WTC11 (cell line): ENCODE results near the gene WARS2. TPM values are rescaled to one million over a fixed set of nuclear protein-coding genes. Genes with fewer than 3 reads are reported as not detected.

Experiments used
- ATAC-seq: fragments of 200-7000 bp; cut with Tn5 transposase; 2 replicates; pipeline ENCODE4 v1.10.0; 2021; ENCODE audit warnings: mild to moderate bottlenecking, moderate library complexity
- CTCF ChIA-PET: fragments of 300-600 bp; sonication (Branson Sonifier 250); formaldehyde crosslinking; loops from one replicate; lab custom pipeline; 2021; ENCODE audit warnings: antibody characterized with exemption; lab: Charles Lee
- POLR2A ChIA-PET: fragments of 350-600 bp; sonication (Branson Sonifier 250); formaldehyde crosslinking; loops from one replicate; lab custom pipeline; 2021; ENCODE audit warnings: antibody characterized with exemption; lab: Charles Lee
- DNase-seq: peaks from one replicate; pipeline ENCODE4 v3.0.0; 2021; ENCODE audit warnings: low spot score
- H3K27ac Mint-ChIP-seq: 2 replicates; pipeline ENCODE4 v1.8.0; 2021; ENCODE audit warnings: mixed read lengths
- H3K27me3 Mint-ChIP-seq: 2 replicates; pipeline ENCODE4 v1.8.0; 2021; ENCODE audit warnings: low read depth, mild to moderate bottlenecking, moderate library complexity, mixed read lengths
- H3K36me3 Mint-ChIP-seq: 2 replicates; pipeline ENCODE4 v1.8.0; 2021; ENCODE audit warnings: mixed read lengths
- H3K4me1 Mint-ChIP-seq: 2 replicates; pipeline ENCODE4 v1.8.0; 2022; ENCODE audit warnings: mixed read lengths
- H3K4me3 Mint-ChIP-seq: 2 replicates; pipeline ENCODE4 v1.8.0; 2021; ENCODE audit warnings: mild to moderate bottlenecking, moderate library complexity, mixed read lengths
- H3K9me3 Mint-ChIP-seq: 2 replicates; pipeline ENCODE4 v1.8.0; 2021; ENCODE audit warnings: mixed read lengths
- CBFB ChIP-seq: sonication (generic); formaldehyde crosslinking; IDR thresholded peaks from 2 replicates; pipeline ENCODE4 v1.8.1; 2022; ENCODE audit warnings: mild to moderate bottlenecking, low read depth, missing genetic modification reagents
- FOXP1 ChIP-seq: sonication (generic); formaldehyde crosslinking; IDR thresholded peaks from 2 replicates; pipeline ENCODE4 v1.8.0; 2022; ENCODE audit warnings: missing genetic modification reagents, mild to moderate bottlenecking, moderate library complexity, borderline replicate concordance
- GTF2I ChIP-seq: fragments of 250-450 bp; sonication (Bioruptor Pico); conservative IDR thresholded peaks from 2 replicates; pipeline ENCODE4 v1.4.0; 2021; ENCODE audit warnings: mild to moderate bottlenecking
- JAZF1 ChIP-seq: fragments of 250-450 bp; sonication (Bioruptor Pico); IDR thresholded peaks from 2 replicates; pipeline ENCODE4 v1.9.0; 2021; ENCODE audit warnings: moderate library complexity, mild to moderate bottlenecking, inconsistent platforms
- NFE2L1 ChIP-seq: sonication (generic); formaldehyde crosslinking; IDR thresholded peaks from 2 replicates; pipeline ENCODE4 v1.8.1; 2023; ENCODE audit warnings: missing genetic modification reagents
- NR3C1 ChIP-seq: sonication (generic); formaldehyde crosslinking; conservative IDR thresholded peaks from 2 replicates; pipeline ENCODE4 v1.8.1; 2023; ENCODE audit warnings: low read depth, mild to moderate bottlenecking, missing genetic modification reagents
- TCF7 ChIP-seq: sonication (generic); formaldehyde crosslinking; IDR thresholded peaks from 2 replicates; pipeline ENCODE4 v1.8.0; 2022; ENCODE audit warnings: mild to moderate bottlenecking, low read depth, missing genetic modification reagents, moderate library complexity
- TEAD1 ChIP-seq: sonication (generic); formaldehyde crosslinking; IDR thresholded peaks from 2 replicates; pipeline ENCODE4 v1.8.0; 2022; ENCODE audit warnings: mild to moderate bottlenecking, missing genetic modification reagents
- ZBTB21 ChIP-seq: sonication (generic); formaldehyde crosslinking; IDR thresholded peaks from 2 replicates; pipeline ENCODE4 v1.8.1; 2023; ENCODE audit warnings: mild to moderate bottlenecking, missing genetic modification reagents, borderline replicate concordance
- ZNF416 ChIP-seq: fragments of 250-450 bp; sonication (Bioruptor Pico); IDR thresholded peaks from 2 replicates; pipeline ENCODE4 v1.9.0; 2021; ENCODE audit warnings: mild to moderate bottlenecking, inconsistent platforms
- ZNF423 ChIP-seq: fragments of 250-450 bp; sonication (Bioruptor Pico); IDR thresholded peaks from 2 replicates; pipeline ENCODE4 v2.1.2; 2022; ENCODE audit warnings: mild to moderate bottlenecking, moderate library complexity
- total RNA-seq: library from RNA; stranded (reverse); gene quantifications from 3 replicates; pipeline ENCODE4 v1.2.3, GENCODE V29; 2021
- TF ChIP-seq, protein P1 (sequence below): sonication (generic); formaldehyde crosslinking; IDR thresholded peaks from 2 replicates; pipeline ENCODE4 v1.8.0; 2023; ENCODE audit warnings: missing genetic modification reagents
- TF ChIP-seq, protein P2 (sequence below): sonication (generic); formaldehyde crosslinking; IDR thresholded peaks from 2 replicates; pipeline ENCODE4 v1.8.1; 2022; ENCODE audit warnings: low read depth, mild to moderate bottlenecking, moderate library complexity, missing genetic modification reagents, borderline replicate concordance
- TF ChIP-seq, protein P3 (sequence below): sonication (generic); formaldehyde crosslinking; IDR thresholded peaks from 2 replicates; pipeline ENCODE4 v1.8.1; 2023; ENCODE audit warnings: mild to moderate bottlenecking, moderate library complexity, missing genetic modification reagents
- TF ChIP-seq, protein P4 (sequence below): sonication (generic); formaldehyde crosslinking; conservative IDR thresholded peaks from 2 replicates; pipeline ENCODE4 v1.8.1; 2022; ENCODE audit warnings: mild to moderate bottlenecking, missing genetic modification reagents
- TF ChIP-seq, protein P5 (sequence below): sonication (generic); formaldehyde crosslinking; conservative IDR thresholded peaks from 2 replicates; pipeline ENCODE4 v1.8.1; 2023; ENCODE audit warnings: mild to moderate bottlenecking, low read depth, missing genetic modification reagents, moderate library complexity
- TF ChIP-seq, protein P6 (sequence below): fragments of 250-450 bp; sonication (Bioruptor Pico); IDR thresholded peaks from 2 replicates; pipeline ENCODE4 v1.8.0; 2021; ENCODE audit warnings: mild to moderate bottlenecking
- TF ChIP-seq, protein P7 (sequence below): fragments of 250-450 bp; sonication (Bioruptor Pico); IDR thresholded peaks from 2 replicates; pipeline ENCODE4 v1.9.0; 2021; ENCODE audit warnings: mild to moderate bottlenecking
- TF ChIP-seq, protein P8 (sequence below): fragments of 250-450 bp; sonication (Bioruptor Pico); IDR thresholded peaks from 2 replicates; pipeline ENCODE4 v1.9.0; 2021; ENCODE audit warnings: mild to moderate bottlenecking

Gene WARS2
- total RNA-seq, 1 experiment from 2014 or later = 9.3 TPM

DNA sequence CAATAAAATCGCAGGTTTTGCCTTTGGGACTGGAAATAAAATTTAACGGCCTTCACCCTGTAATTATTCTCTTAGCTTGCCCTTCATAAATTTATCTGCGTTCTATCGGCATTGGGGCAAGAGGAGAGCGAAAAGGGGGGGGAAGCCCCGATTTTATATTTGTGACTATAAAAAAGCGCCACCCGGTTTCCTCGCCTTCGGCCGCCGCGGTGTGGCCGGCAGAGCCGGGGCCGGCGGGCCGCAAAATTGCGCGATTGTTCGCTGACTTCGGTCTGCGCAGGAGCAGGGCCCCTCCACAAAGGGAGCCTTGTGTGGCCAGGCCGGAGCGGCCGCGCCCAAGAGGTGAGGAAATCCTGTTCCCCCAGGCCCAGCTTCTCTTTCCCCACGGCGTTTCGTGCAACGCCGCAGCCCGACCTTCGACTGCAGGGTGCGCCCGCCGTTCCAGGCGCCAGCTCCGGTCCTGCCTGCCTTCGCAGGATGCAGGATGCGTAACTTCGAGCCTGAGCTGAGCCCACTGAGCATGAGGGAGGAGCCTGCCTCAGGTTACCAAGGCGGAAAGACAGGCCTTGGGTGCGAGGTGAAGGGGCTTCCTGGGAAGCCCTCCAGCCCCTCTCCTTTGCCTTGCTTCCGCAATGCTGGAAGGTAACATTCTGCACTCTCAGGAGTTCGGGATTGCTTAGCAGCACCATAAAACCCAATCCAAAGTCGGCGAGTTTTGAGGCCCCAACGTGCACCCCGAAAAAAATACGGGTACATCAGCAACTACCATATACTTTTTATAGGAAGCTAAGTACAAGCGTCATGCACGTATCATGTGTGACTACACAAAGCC, 147.4 kb downstream of the WARS2 start (continued):
- TF ChIP-seq, protein P1, sequence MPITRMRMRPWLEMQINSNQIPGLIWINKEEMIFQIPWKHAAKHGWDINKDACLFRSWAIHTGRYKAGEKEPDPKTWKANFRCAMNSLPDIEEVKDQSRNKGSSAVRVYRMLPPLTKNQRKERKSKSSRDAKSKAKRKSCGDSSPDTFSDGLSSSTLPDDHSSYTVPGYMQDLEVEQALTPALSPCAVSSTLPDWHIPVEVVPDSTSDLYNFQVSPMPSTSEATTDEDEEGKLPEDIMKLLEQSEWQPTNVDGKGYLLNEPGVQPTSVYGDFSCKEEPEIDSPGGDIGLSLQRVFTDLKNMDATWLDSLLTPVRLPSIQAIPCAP (CRISPR knock-in tag) = 0 out of 2 replicates have a peak, but pooled peaks have one; percentile 51
- peak; percentile 69; the same call in 1 of the 2 replicates for TF ChIP-seq TEAD1

DNA sequence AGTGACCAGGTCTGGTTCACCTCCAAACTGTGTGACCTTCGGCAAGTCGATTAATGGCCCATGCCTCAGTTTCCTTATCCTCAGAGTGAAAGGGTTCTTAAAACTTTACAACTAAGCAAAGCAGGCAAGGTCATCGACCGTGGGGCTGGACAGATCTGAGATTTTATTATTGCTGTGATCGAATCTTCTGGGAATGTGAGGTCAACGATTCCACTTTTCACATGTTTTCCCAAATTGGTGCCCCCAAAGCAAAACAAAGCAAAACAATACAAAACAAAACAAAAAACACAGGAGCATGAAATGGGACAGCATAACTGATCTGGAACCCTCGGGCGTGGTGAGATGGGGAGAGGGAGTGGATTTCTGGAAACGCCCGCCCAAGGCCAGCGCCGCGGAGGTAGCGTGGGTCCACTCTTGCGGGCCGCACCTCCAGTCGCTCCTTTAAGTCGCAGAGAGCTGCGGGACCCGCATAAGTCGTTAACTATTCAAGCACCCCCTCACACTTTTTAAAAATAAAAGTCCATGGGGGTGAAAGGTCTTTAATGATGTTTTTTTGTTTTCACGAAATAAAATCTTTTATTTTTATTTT, 148.1 kb downstream of the WARS2 start:
- no peak for DNase-seq
- H3K36me3 Mint-ChIP-seq = no peaks in the 10 kb centered on the region

DNA sequence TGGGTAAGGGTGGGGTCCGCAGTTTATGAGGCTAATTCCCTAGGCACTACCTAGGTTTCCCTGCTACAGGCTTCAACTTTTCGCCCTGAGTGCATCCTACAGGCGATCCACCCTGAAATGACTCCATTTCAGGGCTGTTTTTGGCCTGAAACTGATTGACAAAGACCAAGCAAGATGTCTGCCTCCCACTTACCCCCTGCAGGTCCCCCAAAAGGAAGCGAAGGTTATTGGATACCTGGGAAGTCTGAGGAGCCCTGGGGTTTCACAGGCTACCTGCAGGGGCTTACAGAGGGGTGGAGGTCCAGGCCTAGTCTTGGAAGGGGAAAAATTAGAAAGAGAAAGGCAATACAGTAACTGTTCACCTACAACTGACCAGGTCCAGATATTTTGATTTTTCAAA, 149.0 kb downstream of the WARS2 start:
- DNase-seq (no peak), ATAC-seq (no peak)
- peaks cover 63% of the 10 kb centered on the region for H3K4me1 Mint-ChIP-seq
- ChIA-PET CTCF (interaction anchor here (6.5 kb wide), 1 partner anchor 17 kb away, joined by 50 read pairs; no protein-coding TSS in a partner anchor), POLR2A (no interaction called here)
- no peaks in the 10 kb centered on the region for H3K9me3 Mint-ChIP-seq
- peak overlapping the region; percentile 44 for H3K4me3 Mint-ChIP-seq
- H3K27me3 Mint-ChIP-seq = peaks cover 100% of the 10 kb centered on the region
- no peaks in the 10 kb centered on the region for H3K36me3 Mint-ChIP-seq
- no peak overlapping the region; the same call in 1 of the 2 replicates for H3K27ac Mint-ChIP-seq
- TF ChIP-seq, protein P2, sequence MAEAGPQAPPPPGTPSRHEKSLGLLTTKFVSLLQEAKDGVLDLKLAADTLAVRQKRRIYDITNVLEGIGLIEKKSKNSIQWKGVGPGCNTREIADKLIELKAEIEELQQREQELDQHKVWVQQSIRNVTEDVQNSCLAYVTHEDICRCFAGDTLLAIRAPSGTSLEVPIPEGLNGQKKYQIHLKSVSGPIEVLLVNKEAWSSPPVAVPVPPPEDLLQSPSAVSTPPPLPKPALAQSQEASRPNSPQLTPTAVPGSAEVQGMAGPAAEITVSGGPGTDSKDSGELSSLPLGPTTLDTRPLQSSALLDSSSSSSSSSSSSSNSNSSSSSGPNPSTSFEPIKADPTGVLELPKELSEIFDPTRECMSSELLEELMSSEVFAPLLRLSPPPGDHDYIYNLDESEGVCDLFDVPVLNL (CRISPR knock-in tag) = no peak
- TF ChIP-seq, protein P3, sequence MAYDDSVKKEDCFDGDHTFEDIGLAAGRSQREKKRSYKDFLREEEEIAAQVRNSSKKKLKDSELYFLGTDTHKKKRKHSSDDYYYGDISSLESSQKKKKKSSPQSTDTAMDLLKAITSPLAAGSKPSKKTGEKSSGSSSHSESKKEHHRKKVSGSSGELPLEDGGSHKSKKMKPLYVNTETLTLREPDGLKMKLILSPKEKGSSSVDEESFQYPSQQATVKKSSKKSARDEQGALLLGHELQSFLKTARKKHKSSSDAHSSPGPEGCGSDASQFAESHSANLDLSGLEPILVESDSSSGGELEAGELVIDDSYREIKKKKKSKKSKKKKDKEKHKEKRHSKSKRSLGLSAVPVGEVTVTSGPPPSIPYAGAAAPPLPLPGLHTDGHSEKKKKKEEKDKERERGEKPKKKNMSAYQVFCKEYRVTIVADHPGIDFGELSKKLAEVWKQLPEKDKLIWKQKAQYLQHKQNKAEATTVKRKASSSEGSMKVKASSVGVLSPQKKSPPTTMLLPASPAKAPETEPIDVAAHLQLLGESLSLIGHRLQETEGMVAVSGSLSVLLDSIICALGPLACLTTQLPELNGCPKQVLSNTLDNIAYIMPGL (CRISPR knock-in tag) = no peak
- TF ChIP-seq CBFB (CRISPR knock-in tag) (no peak), GTF2I (CRISPR knock-in tag) (no peak), NR3C1 (CRISPR knock-in tag) (no peak), TCF7 (CRISPR knock-in tag) (no peak), ZNF423 (CRISPR knock-in tag) (no peak), NFE2L1 (no peak)
- TF ChIP-seq, protein P4, sequence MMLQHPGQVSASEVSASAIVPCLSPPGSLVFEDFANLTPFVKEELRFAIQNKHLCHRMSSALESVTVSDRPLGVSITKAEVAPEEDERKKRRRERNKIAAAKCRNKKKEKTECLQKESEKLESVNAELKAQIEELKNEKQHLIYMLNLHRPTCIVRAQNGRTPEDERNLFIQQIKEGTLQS (CRISPR knock-in tag) = no peak
- TF ChIP-seq, protein P5, sequence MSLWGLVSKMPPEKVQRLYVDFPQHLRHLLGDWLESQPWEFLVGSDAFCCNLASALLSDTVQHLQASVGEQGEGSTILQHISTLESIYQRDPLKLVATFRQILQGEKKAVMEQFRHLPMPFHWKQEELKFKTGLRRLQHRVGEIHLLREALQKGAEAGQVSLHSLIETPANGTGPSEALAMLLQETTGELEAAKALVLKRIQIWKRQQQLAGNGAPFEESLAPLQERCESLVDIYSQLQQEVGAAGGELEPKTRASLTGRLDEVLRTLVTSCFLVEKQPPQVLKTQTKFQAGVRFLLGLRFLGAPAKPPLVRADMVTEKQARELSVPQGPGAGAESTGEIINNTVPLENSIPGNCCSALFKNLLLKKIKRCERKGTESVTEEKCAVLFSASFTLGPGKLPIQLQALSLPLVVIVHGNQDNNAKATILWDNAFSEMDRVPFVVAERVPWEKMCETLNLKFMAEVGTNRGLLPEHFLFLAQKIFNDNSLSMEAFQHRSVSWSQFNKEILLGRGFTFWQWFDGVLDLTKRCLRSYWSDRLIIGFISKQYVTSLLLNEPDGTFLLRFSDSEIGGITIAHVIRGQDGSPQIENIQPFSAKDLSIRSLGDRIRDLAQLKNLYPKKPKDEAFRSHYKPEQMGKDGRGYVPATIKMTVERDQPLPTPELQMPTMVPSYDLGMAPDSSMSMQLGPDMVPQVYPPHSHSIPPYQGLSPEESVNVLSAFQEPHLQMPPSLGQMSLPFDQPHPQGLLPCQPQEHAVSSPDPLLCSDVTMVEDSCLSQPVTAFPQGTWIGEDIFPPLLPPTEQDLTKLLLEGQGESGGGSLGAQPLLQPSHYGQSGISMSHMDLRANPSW (CRISPR knock-in tag) = no peak
- TF ChIP-seq, protein P6, sequence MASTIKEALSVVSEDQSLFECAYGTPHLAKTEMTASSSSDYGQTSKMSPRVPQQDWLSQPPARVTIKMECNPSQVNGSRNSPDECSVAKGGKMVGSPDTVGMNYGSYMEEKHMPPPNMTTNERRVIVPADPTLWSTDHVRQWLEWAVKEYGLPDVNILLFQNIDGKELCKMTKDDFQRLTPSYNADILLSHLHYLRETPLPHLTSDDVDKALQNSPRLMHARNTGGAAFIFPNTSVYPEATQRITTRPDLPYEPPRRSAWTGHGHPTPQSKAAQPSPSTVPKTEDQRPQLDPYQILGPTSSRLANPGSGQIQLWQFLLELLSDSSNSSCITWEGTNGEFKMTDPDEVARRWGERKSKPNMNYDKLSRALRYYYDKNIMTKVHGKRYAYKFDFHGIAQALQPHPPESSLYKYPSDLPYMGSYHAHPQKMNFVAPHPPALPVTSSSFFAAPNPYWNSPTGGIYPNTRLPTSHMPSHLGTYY = no peak
- TF ChIP-seq, protein P7, sequence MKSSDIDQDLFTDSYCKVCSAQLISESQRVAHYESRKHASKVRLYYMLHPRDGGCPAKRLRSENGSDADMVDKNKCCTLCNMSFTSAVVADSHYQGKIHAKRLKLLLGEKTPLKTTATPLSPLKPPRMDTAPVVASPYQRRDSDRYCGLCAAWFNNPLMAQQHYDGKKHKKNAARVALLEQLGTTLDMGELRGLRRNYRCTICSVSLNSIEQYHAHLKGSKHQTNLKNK (CRISPR knock-in tag) = no peak

More for the DNA sequence above, 148.1 kb downstream of the WARS2 start:
- ChIA-PET CTCF (interaction anchor here (1.8 to 6.5 kb wide), 3 partner anchors 8 to 769 kb away, joined by 5 to 50 read pairs (median 5); no protein-coding TSS in a partner anchor), POLR2A (interaction anchor here (0.8 kb wide), 1 partner anchor 11 kb away, joined by 3 read pairs; no protein-coding TSS in a partner anchor)
- Mint-ChIP-seq H3K27ac (no peak overlapping the region), H3K27me3 (peaks cover 100% of the 10 kb centered on the region), H3K9me3 (no peaks in the 10 kb centered on the region), H3K4me3 (peak overlapping the region; percentile 56), H3K4me1 (peaks cover 55% of the 10 kb centered on the region)
- TF ChIP-seq ZBTB21 (CRISPR knock-in tag) (no peak), ZNF416 (CRISPR knock-in tag) (no peak), JAZF1 (CRISPR knock-in tag) (no peak), FOXP1 (no peak)
- TF ChIP-seq, protein P8, sequence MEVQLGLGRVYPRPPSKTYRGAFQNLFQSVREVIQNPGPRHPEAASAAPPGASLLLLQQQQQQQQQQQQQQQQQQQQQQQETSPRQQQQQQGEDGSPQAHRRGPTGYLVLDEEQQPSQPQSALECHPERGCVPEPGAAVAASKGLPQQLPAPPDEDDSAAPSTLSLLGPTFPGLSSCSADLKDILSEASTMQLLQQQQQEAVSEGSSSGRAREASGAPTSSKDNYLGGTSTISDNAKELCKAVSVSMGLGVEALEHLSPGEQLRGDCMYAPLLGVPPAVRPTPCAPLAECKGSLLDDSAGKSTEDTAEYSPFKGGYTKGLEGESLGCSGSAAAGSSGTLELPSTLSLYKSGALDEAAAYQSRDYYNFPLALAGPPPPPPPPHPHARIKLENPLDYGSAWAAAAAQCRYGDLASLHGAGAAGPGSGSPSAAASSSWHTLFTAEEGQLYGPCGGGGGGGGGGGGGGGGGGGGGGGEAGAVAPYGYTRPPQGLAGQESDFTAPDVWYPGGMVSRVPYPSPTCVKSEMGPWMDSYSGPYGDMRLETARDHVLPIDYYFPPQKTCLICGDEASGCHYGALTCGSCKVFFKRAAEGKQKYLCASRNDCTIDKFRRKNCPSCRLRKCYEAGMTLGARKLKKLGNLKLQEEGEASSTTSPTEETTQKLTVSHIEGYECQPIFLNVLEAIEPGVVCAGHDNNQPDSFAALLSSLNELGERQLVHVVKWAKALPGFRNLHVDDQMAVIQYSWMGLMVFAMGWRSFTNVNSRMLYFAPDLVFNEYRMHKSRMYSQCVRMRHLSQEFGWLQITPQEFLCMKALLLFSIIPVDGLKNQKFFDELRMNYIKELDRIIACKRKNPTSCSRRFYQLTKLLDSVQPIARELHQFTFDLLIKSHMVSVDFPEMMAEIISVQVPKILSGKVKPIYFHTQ (CRISPR knock-in tag) = no peak
- no peak for ATAC-seq
